HG03045 (cell line): ENCODE data around the gene S100A8.
"Not testable (repeated sequence)": the region's sequence is repeated elsewhere in the genome, so short reads cannot be mapped to it uniquely, and the experiment has no call there.

Experiments used
- ATAC-seq: cut with Tn5 transposase; IDR thresholded peaks from one replicate; pipeline ENCODE4 v1.9.1; 2021; ENCODE audit warnings: mild to moderate bottlenecking, moderate library complexity; ENCODE audit not compliant: unreplicated experiment

S100A8 gene

GRCh38 chr1:153390938-153391710, at the start of gene S100A8:
Gene S100A8 (minus strand): TSS chr1:153391073. CDS start chr1:153390535, 538 bp downstream.
- ATAC-seq, result no peak

GRCh38 chr1:153439273-153439672, 48.4 kb upstream of the S100A8 start:
- ATAC-seq, result no peak

- no peak for ATAC-seq
Observed at GRCh38 chr1:153438599-153438998, 47.7 kb upstream of the S100A8 start.

GRCh38 chr1:153437236-153437635, 46.4 kb upstream of the S100A8 start:
- no peak for ATAC-seq

- ATAC-seq, result no peak
Observed at GRCh38 chr1:153434746-153435455, 44.0 kb upstream of the S100A8 start.

- no peak for ATAC-seq
Observed at GRCh38 chr1:153432874-153433681, 42.2 kb upstream of the S100A8 start.

GRCh38 chr1:153431928-153432327, 41.1 kb upstream of the S100A8 start:
- no peak for ATAC-seq

GRCh38 chr1:153431427-153431826, 40.6 kb upstream of the S100A8 start:
- ATAC-seq, result no peak

GRCh38 chr1:153431002-153431401, 40.1 kb upstream of the S100A8 start:
- ATAC-seq, result no peak

- no peak for ATAC-seq
Observed at GRCh38 chr1:153430561-153430960, 39.7 kb upstream of the S100A8 start.

- no peak for ATAC-seq
Observed at GRCh38 chr1:153430166-153430553, 39.3 kb upstream of the S100A8 start.

GRCh38 chr1:153429266-153430165, 38.6 kb upstream of the S100A8 start:
- no peak for ATAC-seq

GRCh38 chr1:153428791-153429190, 37.9 kb upstream of the S100A8 start:
- ATAC-seq, result no peak

GRCh38 chr1:153428073-153428638, 37.3 kb upstream of the S100A8 start:
- no peak for ATAC-seq

- no peak for ATAC-seq
Observed at GRCh38 chr1:153426809-153427208, 35.9 kb upstream of the S100A8 start.

- no peak for ATAC-seq
Observed at GRCh38 chr1:153422450-153423068, 31.7 kb upstream of the S100A8 start.

GRCh38 chr1:153420306-153420705, 29.4 kb upstream of the S100A8 start:
- ATAC-seq, result no peak

GRCh38 chr1:153419436-153419793, 28.5 kb upstream of the S100A8 start:
- not testable (repeated sequence) for ATAC-seq

GRCh38 chr1:153418758-153419435, 28.0 kb upstream of the S100A8 start:
- ATAC-seq, result not testable (repeated sequence)
